HTERT RPE-1 (cell line): ENCODE data around the gene NTN1.

Source experiments
- in situ Hi-C: fragments of 300-500 bp; cut with MboI; formaldehyde crosslinking; loops from 4 replicates; pipeline ENCODE4 v1.14.3; 2020; ENCODE audit warnings: low sequenced_read_pairs

Gene NTN1

DNA sequence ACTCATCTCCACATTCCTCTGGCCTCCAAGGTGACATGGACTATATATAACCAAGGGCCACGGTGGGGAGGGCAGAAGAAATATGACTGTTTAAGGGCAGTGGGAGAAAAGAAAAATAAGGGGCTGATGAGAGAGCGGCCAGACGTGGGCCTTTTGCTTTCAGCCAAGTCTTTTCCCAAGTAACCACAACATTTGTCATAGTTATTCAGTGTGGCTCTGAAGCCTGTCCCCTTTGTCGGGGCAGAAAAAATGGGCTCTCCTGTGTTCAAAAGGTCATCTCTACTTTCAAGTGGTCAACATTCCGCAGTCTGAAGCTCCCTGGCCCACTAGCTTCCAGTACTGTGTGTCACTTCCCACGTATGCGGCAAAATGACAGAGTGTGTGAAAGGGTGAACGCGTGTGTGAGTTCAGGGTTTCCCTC, 245.4 kb downstream of the NTN1 start:
- in situ Hi-C loops, result no loop called here

DNA sequence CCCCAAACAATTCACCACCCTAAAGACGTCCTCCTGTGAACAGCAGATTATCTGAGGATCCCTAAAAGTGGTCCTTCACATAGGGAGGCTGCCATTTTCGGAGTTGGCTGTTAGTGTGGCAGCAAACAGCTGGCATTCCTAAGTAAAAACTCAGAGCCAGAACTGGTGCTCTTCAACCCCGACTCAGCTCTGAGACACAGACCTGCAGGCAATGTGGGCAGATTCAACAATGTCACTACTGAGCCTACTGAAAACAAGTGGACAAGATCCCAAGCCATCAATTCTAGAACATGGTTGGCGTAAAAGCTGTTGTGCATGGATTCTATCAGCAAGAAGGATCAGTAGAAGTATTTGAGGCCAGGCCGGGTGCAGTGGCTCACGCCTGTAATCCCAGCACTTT, 247.2 kb downstream of the NTN1 start:
- in situ Hi-C loops, result no loop called here

DNA sequence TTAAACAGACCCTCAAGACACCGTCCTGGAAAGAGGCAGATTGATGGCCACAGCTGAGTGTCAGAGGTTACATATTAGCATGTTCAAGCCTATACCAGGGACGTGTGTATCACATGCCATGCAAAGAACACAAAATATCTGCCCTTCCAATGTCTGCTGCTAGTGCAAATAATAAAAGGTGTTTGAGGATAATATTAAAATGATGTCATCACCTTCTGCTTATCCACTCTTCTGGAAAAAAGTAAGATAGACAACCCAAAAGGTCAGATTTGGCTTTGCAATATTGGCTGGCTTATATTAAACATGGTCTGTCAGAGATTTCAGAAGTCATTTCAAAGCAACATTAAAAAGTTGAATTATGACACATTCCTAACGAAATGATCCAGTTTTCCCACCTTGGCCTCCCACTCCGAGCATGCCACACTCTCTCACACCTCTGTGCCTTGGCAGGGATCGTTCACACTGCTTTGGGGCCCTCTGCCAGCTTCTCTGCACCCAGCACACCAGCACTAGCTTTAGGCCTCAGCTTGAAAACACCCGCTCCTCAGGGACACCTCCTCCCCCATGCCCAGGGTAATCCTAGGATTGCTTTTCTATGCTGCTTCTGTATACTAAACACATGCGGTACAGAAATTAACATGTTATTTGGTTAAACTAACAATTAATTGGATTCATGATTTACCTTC, 248.2 kb downstream of the NTN1 start:
- in situ Hi-C loops, result no loop called here

DNA sequence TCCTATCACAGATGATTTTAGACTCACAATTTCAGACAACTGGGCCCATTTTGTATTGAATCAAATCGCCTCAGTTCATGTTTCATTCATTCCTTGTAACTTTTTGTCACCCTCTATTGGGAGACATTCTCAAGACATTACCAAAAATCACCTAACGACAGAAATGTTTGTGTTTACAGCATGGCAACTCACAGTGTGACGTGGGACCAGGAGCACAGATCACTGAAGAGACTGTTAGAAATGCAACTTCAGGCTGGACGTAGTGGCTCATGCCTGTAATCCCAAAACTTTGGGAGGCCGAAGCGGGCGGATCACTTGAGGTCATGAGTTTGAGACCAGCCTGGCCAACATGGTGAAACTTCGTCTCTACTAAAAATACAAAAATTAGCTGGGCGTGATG, 249.6 kb downstream of the NTN1 start:
- in situ Hi-C loops, result no loop called here

DNA sequence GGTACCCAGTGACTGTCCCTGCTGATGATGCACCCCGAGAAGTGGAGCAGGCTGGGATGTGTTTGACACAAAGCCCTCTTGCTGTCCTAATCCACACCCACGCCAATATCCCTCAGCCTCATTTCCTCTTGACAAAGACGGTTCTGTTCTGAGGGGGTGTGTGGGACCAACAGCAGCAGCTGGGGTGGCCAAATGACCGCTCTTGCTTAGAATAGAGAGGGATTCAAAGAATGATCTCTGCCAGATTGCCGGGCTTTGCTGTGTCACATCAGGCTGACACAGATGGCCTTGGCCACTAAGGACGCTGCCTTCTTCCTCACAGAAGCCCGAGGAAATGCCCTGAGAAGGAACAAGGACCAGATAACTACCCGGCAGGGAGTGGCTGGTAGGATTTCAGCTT, 250.7 kb downstream of the NTN1 start:
- in situ Hi-C loops, result no loop called here

DNA sequence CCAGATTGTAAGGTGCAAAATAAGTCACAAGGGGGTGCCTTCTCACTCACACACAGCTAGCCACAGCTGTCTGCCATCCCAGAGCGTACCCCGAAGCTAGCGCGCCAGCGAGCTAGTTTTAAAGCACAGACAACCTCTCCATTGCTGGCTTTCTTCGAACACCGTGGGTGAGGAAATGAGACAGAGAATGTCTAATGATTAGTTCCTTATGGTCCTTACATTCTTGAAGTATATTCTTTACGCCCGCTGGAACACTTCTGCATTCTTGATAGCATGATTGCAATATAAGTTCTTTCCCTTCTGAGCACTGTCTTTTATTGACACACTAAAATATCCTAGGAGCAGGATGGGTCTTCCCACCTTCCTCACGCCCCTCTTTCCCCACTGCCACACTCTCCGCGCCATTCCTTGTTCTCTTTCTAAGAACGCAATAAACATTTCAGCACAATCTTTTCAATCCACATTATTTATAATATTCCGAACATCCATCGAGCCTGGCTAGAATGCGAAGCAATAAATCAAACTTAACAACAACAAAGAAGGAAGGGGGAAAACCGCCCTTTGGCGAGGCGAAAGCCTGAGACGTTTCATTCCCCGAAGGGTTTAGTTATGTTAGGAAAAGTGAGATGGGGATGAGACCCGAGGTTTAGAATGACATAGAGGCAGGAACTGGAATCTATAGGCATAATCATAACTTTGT, 251.3 kb downstream of the NTN1 start:
- in situ Hi-C loops, result no loop called here

DNA sequence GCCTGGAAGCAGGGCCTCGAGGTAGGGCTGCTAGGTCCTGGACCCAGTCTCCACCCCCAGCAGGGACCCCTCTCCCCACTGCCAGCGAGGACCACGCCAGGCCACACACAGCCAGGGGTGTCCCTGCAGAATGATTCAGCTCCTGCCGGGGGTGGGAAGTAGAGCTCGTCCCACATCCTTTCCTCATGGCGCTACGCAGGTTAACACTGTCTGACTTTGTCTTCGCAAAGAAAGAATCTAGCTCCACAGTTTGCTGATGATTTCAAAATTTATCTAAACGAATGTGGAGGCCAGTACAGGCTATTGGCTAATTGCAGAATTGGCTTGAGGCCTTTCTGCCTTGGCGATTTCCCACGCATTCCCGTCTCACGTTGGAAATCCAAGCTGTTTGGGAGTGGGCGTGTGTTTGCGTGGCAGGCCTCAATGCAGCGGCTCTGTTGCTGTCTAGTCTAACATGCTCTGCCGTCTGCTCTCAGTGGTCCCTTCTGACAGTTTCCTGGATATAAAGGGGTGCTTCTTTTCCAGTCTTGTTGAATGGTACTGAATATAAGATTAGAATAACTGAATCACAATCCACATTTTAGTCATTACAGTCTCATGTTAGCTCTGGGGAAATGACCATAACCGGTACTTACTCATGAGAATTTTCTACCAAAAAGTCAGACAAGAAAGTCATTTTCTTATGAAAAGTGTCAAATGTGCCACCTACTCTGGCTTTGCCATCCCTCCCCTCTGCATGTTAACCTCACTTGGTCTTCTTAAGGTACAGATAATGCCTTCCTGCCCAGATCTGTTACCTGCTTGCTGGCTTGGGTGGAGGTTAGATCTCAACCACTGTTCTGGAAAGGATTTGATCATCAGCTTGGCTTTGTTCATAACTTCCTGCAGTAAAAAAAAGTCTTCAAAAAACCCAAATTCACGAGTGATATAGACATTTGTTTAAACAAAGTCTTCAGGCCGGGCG, 252.4 kb downstream of the NTN1 start:
- in situ Hi-C loops, result no loop called here

DNA sequence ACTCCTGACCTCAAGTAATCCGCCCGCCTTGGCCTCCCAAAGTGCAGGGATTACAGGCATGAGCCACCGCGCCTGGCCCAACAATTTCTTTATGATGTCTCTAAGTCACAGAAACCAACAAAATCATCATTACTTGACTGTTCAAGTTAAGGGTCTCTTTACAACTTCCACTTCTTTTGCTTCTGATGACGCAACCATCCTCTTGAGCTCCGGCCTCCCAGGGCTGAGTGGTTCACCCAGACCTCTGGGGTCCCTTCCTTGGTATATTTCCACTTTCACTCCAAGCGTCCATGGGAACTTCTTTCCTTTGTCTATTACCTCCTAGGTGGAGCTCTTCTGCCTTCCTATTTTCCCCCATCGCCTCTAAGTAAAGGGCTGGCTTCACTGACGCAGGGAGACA, 253.7 kb downstream of the NTN1 start:
- in situ Hi-C loops, result no loop called here

DNA sequence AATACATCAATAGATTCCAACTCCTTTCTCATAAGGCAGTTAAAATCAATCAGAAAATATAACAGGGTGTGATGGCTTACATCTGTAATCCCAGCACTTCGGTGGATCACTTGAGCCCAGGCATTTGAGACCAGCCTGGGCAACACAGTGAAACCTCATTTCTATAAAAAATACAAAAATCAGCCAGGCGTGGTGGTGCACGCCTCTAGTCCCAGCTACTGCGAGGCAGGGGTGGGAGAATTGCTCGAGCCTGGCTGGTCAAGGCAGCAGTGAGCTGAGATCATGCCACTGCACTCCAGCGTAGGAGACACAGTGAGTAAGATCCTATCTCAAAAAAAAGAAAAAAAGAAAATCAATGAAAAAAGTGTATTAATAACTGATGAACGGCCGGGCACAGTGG, 258.6 kb downstream of the NTN1 start:
- in situ Hi-C loops, result no loop called here

DNA sequence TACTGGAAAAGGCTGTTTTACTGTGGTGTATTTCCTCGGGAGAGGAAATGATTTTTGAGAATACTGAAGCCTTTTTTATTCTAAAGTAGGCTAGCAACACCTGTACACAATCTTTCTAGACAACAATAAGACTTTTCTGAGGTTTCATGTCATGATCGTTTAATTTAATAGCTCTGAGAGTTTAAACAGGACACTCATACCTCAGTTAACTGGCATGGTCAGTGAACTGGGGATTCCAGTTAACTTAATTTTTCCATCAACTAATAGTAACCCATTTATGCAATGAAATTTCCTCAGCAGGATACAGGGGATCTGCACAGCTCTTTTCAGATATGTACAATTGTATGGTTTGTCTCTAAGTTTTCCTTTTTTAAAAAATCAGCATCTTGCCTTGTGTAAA, 262.6 kb downstream of the NTN1 start:
- in situ Hi-C loops, result no loop called here

DNA sequence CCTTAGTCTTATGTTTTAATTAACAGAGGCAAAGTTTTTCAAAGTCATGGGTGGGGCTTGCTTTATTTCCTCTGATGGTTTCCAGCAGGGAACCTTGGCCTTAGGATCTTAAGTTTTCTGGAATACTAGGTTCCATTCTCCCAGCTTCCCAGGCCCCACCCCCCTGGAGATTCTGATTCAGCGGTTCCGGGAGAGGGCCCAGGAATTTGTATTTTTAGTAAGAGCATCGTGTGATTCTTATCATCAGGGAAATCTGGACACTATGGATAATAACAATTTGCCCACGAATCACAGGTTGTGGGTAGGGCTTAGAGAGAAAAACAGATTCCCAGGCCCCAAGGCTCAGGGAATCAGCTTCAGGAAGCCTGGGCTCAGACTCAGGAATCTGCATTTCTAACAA, 263.6 kb downstream of the NTN1 start:
- in situ Hi-C loops, result no loop called here

DNA sequence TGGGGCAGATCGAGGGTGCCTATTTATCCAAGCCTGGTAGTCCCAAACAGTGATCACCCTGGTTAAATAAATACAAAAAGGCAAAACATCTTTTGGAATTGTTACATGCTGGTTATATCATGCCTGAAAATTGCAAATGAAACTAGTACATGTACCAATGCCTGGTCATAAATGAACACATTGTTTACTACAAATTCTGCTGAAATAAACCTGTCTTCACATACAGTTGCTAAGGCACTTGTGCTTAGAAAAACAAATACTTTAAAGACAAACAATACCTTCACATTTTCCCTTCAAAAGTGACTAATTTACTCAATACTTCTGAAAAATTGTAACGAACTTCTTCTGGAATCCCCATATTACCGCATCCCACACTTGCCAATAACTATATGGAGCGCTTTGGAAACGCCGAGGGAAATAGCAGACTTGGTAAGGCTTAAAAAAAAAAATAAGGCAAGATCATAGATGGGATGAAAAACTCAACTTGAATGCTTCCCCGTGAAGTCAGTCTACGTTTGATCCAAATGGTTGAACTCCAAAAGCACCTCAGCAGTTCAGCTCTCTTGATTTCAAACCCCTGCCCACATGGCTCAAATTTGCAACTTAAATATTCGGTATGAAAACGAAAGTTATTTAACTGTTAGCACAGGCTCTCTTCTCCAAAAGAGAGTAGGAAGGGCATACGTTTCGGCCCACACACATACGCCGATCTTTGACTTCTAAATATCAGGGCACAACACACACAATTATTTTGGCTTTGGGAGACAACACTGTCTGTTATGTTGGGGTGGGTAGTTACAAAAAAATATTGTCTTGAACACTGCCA, 264.5 kb downstream of the NTN1 start:
- in situ Hi-C loops, result no loop called here

DNA sequence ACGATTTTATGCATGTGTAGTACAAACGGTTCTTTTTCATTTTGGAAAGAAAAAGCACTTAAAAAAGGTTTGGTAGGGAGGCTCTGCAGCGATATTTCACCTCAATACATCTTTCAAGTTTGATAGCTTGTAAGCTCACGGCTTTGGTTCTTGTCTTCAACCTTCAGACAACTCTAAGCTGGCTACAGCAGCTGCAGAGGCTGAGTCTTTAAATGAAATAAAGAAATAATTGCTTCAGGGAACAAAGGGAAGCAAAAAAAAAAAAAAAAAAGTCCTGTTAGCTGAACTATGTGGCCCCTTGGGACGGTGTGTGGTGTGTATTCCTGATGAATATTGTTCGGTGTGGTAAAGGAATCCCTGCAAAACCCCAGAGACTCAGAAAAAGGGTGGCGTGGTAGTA, 265.1 kb downstream of the NTN1 start:
- in situ Hi-C loops, result no loop called here

DNA sequence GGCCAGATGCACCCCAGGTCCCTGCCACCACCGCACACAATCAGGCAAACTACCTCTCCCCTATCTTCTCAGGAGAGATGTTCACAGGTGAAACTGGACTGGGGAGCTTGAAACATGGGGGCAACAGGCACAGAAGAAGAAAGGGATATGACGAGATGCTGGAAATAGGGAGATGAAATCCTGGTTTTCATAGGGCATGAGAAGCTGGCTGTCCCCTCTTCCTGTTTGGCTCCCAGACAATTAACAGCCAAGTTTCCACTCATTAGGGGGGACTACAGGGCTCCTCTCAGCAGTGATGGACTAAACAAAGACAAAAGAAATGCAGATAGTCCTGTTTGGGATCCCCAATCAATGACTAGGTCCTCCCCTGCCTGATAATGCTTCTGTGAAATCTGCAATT, 266.0 kb downstream of the NTN1 start:
- in situ Hi-C loops, result no loop called here

DNA sequence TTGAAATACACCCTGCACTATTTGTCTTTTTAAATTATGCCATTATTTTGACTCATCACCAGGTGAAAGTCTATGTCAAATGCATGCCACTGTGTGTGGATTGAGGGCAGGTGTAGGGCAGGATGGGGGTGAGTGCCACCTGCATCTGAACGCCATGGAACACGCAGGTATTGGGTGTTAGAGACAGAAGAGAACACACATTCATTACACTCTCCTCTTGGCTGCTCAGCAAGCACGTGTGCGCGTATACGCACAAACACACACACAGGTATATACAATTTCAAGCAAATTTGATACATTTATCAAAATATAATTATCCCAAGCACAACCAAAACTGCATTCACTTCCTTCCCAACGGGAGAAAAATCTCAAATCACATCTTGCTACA, 268.9 kb downstream of the NTN1 start:
- in situ Hi-C loops, result no loop called here

DNA sequence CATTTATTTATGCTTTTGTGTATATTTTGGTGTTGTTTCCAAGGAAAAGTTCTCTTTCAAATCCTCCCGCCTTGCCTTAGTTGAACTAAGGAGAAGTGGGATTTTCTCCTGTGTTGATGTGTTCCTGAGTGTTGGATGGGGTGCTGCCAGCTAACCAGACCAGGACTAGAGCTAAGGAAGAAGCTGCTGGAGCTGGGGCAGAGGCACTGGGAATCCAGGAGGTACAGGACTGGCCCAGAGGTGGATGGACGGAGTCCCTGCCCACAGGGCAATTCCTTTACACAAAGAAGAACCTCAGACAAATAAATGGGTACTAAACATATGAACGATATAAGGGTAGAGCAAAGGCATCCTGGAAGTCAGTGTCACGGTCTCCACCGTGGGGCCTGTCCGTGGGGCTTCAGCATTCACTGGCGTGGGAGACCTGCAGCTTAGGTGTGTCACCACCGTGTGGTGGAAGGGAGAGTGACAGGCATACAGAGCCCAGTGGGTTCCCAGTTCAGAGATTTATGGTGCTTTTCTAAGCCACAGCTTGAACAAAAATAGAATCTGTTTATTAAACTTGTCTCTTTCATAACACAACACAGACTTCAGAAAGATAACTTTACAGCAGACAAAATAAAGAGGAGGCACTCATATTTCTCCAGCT, 270.7 kb downstream of the NTN1 start:
- in situ Hi-C loops, result no loop called here

DNA sequence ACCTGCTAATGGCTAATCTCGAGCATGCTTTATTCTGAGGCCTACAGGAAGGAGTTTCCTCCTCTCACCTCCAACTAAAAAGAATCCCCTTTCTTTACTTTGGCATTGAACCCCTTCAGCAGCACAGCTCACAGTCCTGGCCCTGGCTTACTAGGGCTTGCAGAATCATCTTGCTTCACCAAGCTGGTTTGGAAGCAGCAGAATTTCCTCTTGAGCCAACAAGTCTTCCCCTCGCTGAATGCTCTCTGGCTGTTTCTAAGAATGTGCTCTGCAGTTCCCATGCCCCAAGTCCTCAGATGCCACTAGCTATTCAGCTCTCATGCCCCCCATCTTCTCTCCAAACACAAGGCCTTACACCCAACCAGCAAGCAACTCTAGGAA, 271.2 kb downstream of the NTN1 start:
- in situ Hi-C loops, result no loop called here
